Heart left ventricle (tissue), 13 donors: ENCODE measurements around the gene CILP2.

Experiments used
- POLR2A ChIP-seq, 2 donors: fragments of 450-650 bp; IDR thresholded peaks; one replicate each; pipeline ENCODE4 v1.6.1; 2017; ENCODE audit warnings: antibody characterized with exemption in 2 of 2, mild to moderate bottlenecking in 2 of 2, moderate library complexity in 2 of 2
- TF ChIP-seq, protein P1 (sequence below), 12 donors: fragments of 200-600 bp; sonication (generic) in 4 of 12; IDR thresholded peaks; one replicate each; pipeline versions ENCODE4 v1.5.0 to v1.8.0; 2018 to 2022; ENCODE audit warnings: antibody characterized with exemption in 12 of 12, mild to moderate bottlenecking in 5 of 12
- donor health status: ischemic (EF 13 %, LVEDD 7.1; RV severe dilation, severe dysfunction).
- donor health status: DM: no; HTN: yes; CAD: no.
- donor health status: DM: no; HTN: no; CAD: no.
- donor health status: ischemic (EF 25% LVEDD 6.9; RV normal size, moderate dysfunction).
- donor health status: ischemic (EF 25% LVEDD 5.7; RV mildly dilated, moderate dysfunction).
- donor health status: ischemic (EF 35%, LVEDD 5.7; RV mildly dilated, moderate dysfunction).
- donor health status: nonischemic (EF 11% LVEDD 7.7; RV severe dilation, severe dysfunction).
- donor health status: DM: yes; HTN: yes; CAD: no.
- donor health status: PGD.
- donor health status: ischemic (EF 29% LVEDD 5.4; RV normal size, mild dysfunction).
- donor health status: nonischemic (EF 23%, LVEDD 6.1; RV moderate dilation, normal function).

DNA sequence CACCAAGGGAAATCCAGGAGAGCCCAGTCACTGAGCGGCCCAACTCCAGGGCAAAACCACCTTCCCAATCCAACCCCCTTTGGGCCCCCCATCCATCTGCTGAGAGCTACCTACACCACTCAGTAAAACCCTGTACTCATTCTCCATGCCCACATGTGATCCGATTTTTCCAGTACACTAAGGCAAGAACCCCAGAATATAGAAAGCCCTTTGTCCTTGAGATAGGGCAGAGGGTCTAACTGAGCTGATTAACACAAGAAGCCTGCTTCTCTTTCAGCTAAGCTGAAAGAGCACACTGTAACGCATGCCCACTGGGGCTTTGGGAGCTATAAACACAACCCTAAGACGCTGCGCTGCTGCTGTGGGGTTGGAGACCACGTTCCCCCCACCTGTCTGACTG, 44.4 kb downstream of the CILP2 start:
- TF ChIP-seq, protein P1, sequence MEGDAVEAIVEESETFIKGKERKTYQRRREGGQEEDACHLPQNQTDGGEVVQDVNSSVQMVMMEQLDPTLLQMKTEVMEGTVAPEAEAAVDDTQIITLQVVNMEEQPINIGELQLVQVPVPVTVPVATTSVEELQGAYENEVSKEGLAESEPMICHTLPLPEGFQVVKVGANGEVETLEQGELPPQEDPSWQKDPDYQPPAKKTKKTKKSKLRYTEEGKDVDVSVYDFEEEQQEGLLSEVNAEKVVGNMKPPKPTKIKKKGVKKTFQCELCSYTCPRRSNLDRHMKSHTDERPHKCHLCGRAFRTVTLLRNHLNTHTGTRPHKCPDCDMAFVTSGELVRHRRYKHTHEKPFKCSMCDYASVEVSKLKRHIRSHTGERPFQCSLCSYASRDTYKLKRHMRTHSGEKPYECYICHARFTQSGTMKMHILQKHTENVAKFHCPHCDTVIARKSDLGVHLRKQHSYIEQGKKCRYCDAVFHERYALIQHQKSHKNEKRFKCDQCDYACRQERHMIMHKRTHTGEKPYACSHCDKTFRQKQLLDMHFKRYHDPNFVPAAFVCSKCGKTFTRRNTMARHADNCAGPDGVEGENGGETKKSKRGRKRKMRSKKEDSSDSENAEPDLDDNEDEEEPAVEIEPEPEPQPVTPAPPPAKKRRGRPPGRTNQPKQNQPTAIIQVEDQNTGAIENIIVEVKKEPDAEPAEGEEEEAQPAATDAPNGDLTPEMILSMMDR (IDR thresholded peaks at IDR 0.05) = no peak
- no peak for TF ChIP-seq POLR2A (IDR thresholded peaks at IDR 0.05)
